D721Med (cell line): ENCODE measurements around the gene OR5H6.

Experiments used
- DNase-seq: peaks from one replicate; pipeline ENCODE4 v3.0.0; 2011; ENCODE audit warnings: low spot score; ENCODE audit not compliant: insufficient read length
- FAIRE-seq: peaks from 2 replicates; lab custom pipeline; 2011; peaks lifted over from hg19 to GRCh38; lab: Jason Lieb, UNC
- CTCF ChIP-seq: IDR thresholded peaks from 2 replicates; pipeline ENCODE4 v1.5.1; 2012; ENCODE audit warnings: mild to moderate bottlenecking, control low read depth; ENCODE audit not compliant: insufficient read depth; ENCODE audit errors: missing control alignments

The OR5H6 gene

GRCh38 chr3:98263944-98264343 lies at the start of gene OR5H6:
Gene OR5H6, plus strand, starts transcription at chr3:98264244. Its CDS starts 89 bp downstream, at chr3:98264333.
- TF ChIP-seq CTCF: no peak
- DNase-seq: no peak
- no peak for FAIRE-seq

- TF ChIP-seq CTCF: no peak
- DNase-seq (no peak), FAIRE-seq (no peak)
Observed at GRCh38 chr3:98215051-98215450, 49.0 kb upstream of the OR5H6 start.

DNA sequence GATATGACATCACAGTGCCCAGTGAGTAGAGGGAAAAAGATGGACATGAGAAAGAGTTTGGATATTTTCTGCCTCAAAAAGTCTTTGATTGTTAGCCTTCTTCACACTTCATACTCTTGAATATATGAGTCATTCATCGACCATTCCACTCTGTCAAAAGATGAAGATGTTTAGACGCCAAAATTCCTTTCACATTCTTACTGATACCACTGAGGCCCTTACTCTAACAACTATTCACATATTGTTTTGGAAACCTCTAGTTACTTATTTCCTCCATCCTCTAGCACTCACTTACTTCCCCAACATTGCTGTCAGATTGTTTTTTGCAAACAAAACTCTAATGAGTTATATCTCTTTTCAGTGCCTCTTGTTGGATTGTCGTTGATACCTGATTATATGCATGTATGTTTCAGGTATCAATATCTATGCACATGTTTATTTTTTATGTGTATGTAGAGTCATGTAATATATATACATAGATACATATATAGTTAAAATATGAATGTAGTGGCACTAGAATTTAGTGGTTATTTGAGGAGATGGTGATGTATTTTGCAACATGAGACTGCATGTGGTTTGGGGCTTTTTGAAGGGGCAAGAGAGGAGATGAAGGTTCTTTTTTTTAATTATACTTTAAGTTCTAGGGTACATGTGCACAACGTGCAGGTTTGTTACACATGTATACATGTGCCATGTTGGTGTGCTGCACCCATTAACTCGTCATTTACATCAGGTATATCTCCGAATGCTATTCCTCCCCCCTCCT lies 40.0 kb upstream of the OR5H6 start:
- no peak for FAIRE-seq
- TF ChIP-seq CTCF: no peak
- DNase-seq: no peak

DNA sequence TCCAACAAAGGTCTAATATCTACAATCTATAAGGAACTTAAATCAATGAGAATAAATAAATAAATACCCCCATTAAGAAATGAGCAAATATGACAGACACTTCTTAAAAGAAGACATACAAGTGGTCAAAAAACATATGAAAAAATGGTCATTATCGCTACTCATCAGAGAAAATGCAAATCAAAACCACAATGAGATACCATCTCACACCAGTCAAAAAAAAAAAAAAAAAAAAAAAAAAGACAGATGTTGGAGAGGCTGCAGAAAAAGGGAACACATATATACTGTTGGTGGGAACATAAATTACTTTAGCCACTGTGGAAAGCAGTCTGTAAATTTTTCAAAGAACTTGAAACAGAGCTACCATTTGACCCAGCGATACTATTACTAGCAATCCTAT lies 31.6 kb upstream of the OR5H6 start:
- DNase-seq (no peak), FAIRE-seq (no peak)
- no peak for TF ChIP-seq CTCF

DNA sequence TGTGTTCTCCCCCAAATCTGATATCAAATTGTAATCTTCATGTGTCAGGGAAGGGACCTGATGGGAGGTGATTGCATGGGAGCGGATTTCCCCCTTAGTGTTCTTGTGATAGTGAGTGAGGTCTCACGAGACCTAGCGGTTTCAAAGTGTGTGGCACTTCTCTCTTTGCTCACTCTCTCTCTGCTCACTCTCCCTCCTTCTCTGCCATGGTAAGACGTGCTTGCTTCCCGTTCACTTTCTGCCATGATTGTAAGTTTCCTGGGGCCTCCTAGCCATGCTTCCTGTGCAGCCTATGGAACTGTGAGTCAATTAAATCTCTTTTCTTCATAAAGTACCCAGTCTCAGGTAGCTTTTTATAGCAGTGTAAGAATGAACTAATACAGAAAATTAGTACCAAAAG lies 30.6 kb upstream of the OR5H6 start:
- no peak for TF ChIP-seq CTCF
- no peak for FAIRE-seq
- DNase-seq: no peak

DNA sequence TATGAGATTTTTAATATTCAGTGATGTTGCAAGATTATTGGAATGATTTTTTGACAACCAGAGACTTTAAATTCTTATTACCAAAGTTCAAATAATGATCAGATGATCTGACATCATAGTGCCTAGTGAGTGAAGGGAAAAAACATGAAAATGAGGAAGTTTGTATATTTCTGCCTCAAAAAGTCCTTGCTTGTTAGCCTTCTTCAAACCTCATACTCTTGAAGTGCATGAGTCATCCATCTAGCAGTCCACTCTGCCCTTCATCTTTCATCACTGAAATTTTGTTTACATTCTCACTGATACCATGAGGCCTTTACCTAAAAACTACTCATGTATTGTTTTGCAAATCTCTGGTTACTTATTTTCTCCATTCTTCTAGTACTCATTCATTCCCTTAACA lies 23.9 kb upstream of the OR5H6 start:
- FAIRE-seq (no peak), DNase-seq (no peak)
- TF ChIP-seq CTCF: no peak

DNA sequence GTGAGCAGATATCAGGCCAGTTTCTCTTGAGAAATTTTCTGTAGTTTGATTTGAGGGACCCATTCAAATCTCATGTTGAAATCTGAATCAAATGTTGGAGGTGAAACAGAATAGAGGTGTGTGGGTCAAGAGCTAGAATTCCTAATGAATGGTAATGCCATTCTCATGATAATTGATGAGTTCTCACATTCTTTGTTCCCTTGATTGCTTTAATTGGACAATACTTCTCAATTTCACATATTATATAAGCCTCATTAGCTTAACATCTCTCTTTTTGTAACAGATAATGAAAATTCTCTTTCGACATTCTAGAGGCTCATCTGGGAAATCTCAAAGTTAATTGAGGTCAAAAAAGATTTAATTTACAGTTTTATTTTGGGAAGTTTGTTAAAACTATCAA lies 21.9 kb upstream of the OR5H6 start:
- DNase-seq: no peak
- FAIRE-seq: no peak
- no peak for TF ChIP-seq CTCF
